Measurements from ENCODE around the gene MCU. TPM values are rescaled to one million over a fixed set of nuclear protein-coding genes. Genes with fewer than 3 reads are reported as not detected.
"Not testable (repeated sequence)": the region's sequence is repeated elsewhere in the genome, so short reads cannot be mapped to it uniquely, and the experiment has no call there.

MCU gene
- total and polyA plus RNA-seq, 2 experiments from 2014 or later: 31.6 to 41.7 TPM

DNA sequence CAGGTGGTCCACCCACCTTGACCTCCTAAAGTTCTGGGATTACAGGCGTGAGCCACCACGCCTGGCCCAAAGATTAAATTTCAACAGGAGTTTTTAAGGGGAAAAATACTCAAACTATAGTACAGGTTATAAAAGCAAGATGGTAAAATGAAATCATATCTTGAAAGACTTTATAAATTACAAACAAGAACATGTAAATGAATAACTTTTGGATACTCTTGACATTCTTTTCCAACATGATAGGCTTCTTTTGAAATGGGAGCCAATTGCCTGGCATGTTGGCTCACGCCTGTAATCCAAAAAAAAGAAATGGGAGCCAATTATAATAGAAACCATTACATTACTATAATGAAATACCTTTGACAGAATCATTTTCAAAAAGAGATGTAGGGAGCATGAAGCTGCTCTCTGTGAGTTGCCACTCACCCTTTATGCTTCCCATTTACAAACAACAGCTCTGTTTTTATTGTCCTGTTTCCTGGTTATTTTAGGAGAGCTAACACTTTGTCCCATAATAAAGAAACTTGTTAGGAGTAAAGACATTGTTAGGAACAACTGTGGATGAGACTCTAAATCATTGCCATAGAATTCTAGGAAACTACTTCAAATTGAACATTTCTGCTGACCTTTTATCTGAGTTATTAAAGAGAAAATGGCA lies 24.6 kb upstream of the MCU start:
- H3K9me2 ChIP-seq (replicated peaks; ENCODE audit: insufficient read depth): no peaks in the 10 kb centered on the region
- no peaks in the 10 kb centered on the region for H3K27me3 ChIP-seq
- no peak overlapping the region for H3K27ac ChIP-seq
- DNase-seq (ENCODE audit: low spot score): no peak
- no peaks in the 10 kb centered on the region for H4K20me1 ChIP-seq (ENCODE audit: insufficient read depth, poor library complexity, severe bottlenecking)
- no peaks in the 10 kb centered on the region for H3K4me1 ChIP-seq (ENCODE audit: insufficient read depth)
- no peak overlapping the region for H2AFZ ChIP-seq
- H3K9me3 ChIP-seq (ENCODE audit: low read depth): no peaks in the 10 kb centered on the region
- H3K36me3 ChIP-seq (replicated peaks; ENCODE audit: insufficient read depth, low read depth): no peaks in the 10 kb centered on the region
- no peak for TF ChIP-seq EZH2 (IDR thresholded peaks at IDR 0.05; ENCODE audit: borderline replicate concordance)
- TF ChIP-seq, protein P1, sequence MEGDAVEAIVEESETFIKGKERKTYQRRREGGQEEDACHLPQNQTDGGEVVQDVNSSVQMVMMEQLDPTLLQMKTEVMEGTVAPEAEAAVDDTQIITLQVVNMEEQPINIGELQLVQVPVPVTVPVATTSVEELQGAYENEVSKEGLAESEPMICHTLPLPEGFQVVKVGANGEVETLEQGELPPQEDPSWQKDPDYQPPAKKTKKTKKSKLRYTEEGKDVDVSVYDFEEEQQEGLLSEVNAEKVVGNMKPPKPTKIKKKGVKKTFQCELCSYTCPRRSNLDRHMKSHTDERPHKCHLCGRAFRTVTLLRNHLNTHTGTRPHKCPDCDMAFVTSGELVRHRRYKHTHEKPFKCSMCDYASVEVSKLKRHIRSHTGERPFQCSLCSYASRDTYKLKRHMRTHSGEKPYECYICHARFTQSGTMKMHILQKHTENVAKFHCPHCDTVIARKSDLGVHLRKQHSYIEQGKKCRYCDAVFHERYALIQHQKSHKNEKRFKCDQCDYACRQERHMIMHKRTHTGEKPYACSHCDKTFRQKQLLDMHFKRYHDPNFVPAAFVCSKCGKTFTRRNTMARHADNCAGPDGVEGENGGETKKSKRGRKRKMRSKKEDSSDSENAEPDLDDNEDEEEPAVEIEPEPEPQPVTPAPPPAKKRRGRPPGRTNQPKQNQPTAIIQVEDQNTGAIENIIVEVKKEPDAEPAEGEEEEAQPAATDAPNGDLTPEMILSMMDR (IDR thresholded peaks at IDR 0.05; ENCODE audit: poor library complexity): no peak
- TF ChIP-seq EZH2phosphoT487 (IDR thresholded peaks at IDR 0.05; ENCODE audit: low read depth, severe bottlenecking, unreplicated experiment): no peak
- H3K4me3 ChIP-seq: no peak overlapping the region
- H3K4me2 ChIP-seq: no peak overlapping the region
- WGBS (ENCODE audit: low lambda C conversion rate, missing lambda C conversion rate): 90% methylated on average over 3 of the region's 3 CpGs
- no peaks in the 10 kb centered on the region for H3K79me2 ChIP-seq

DNA sequence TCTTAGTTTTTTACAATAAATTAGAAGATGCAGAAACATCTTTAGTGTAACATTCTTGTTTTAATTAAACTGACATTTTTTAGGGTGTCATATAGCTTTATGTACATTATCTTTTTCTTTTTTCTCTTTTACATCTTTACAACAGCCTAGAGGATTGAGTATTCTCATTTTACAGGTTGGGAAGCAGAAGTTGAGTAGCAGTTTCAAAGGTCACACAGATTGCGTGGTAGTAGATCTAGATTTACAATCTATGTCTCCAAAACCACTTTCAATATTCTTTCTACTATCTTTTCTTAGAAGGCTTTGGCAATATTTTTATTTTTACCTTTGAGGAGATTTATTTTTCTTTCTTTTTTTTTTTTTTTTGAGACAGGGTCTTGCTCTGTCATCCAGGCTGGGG lies 18.7 kb upstream of the MCU start:
- Histone ChIP-seq H3K27ac (no peak overlapping the region), H3K36me3 (replicated peaks; ENCODE audit: insufficient read depth, low read depth) (no peaks in the 10 kb centered on the region), H3K4me2 (no peak overlapping the region), H3K4me1 (ENCODE audit: insufficient read depth) (peaks cover 20% of the 10 kb centered on the region), H2AFZ (no peak overlapping the region), H3K27me3 (no peaks in the 10 kb centered on the region), H3K79me2 (no peaks in the 10 kb centered on the region), H4K20me1 (ENCODE audit: insufficient read depth, poor library complexity, severe bottlenecking) (no peaks in the 10 kb centered on the region), H3K9me2 (replicated peaks; ENCODE audit: insufficient read depth) (no peaks in the 10 kb centered on the region), H3K4me3 (no peak overlapping the region), H3K9me3 (ENCODE audit: low read depth) (no peaks in the 10 kb centered on the region)
- DNase-seq (ENCODE audit: low spot score): peak; percentile 17
- TF ChIP-seq EZH2phosphoT487 (IDR thresholded peaks at IDR 0.05; ENCODE audit: low read depth, severe bottlenecking, unreplicated experiment) (no peak), EZH2 (IDR thresholded peaks at IDR 0.05; ENCODE audit: borderline replicate concordance) (no peak)
- TF ChIP-seq, protein P1 (IDR thresholded peaks at IDR 0.05; ENCODE audit: poor library complexity): no peak
- WGBS (ENCODE audit: low lambda C conversion rate, missing lambda C conversion rate): 57% methylated on average over 1 of the region's 1 CpG

DNA sequence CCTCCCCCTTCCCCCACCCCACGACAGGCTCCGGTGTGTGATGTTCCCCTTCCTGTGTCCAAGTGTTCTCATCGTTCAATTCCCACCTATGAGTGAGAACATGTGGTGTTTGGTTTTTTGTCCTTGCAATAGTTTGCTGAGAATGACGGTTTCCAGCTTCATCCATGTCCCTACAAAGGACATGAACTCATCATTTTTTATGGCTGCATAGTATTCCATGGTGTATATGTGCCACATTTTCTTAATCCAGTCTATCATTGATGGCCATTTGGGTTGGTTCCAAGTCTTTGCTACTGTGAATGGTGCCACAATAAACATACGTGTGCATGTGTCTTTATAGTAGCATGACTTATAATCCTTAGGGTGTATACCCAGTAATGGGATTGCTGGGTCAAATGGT lies 17.8 kb upstream of the MCU start:
- not testable (repeated sequence) for H3K36me3 ChIP-seq (replicated peaks; ENCODE audit: insufficient read depth, low read depth); DNase-seq (ENCODE audit: low spot score); H3K4me3 ChIP-seq; H3K27ac ChIP-seq; H3K4me2 ChIP-seq; H4K20me1 ChIP-seq (ENCODE audit: insufficient read depth, poor library complexity, severe bottlenecking); H3K79me2 ChIP-seq; H3K9me2 ChIP-seq (replicated peaks; ENCODE audit: insufficient read depth); H3K27me3 ChIP-seq; H3K9me3 ChIP-seq (ENCODE audit: low read depth); H2AFZ ChIP-seq
- WGBS (ENCODE audit: low lambda C conversion rate, missing lambda C conversion rate): 78% methylated on average over 5 of the region's 5 CpGs
- H3K4me1 ChIP-seq (ENCODE audit: insufficient read depth): peaks cover 21% of the 10 kb centered on the region

DNA sequence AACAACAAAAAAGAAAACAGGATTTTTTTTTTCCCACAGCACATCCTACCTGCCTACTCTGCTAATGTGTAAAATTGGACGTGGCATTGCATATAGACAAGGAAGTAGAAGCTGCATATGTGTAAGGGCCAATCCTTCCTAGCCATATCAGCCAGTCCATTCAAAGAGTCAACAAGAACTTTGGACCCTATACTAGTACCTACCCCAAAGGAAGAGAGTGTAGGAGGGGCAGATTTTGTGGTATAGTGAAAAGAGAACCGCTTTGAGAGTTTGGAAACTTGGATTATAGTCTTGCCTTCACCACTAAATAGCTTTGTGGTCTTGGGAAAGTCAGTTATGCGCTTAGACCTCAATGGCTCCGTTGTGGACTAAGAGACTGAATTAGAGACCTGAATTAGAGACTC lies 12.1 kb upstream of the MCU start:
- WGBS (ENCODE audit: low lambda C conversion rate, missing lambda C conversion rate): 75% methylated on average over 4 of the region's 4 CpGs
- no peaks in the 10 kb centered on the region for H3K9me3 ChIP-seq (ENCODE audit: low read depth)
- H3K27me3 ChIP-seq: no peaks in the 10 kb centered on the region
- H3K4me1 ChIP-seq (ENCODE audit: insufficient read depth): peaks cover 21% of the 10 kb centered on the region
- DNase-seq (ENCODE audit: low spot score): peak; percentile 45
- peak overlapping the region; percentile 54 for H3K4me2 ChIP-seq
- H2AFZ ChIP-seq: peak overlapping the region; percentile 2
- peak overlapping the region; percentile 93 for H3K27ac ChIP-seq
- H3K4me3 ChIP-seq: no peak overlapping the region
- TF ChIP-seq, protein P1 (IDR thresholded peaks at IDR 0.05; ENCODE audit: poor library complexity): no peak
- H3K79me2 ChIP-seq: no peaks in the 10 kb centered on the region
- H3K36me3 ChIP-seq (replicated peaks; ENCODE audit: insufficient read depth, low read depth): no peaks in the 10 kb centered on the region
- no peaks in the 10 kb centered on the region for H4K20me1 ChIP-seq (ENCODE audit: insufficient read depth, poor library complexity, severe bottlenecking)
- H3K9me2 ChIP-seq (replicated peaks; ENCODE audit: insufficient read depth): no peaks in the 10 kb centered on the region
